Measurements from ENCODE around the gene HEMK1.

DNA sequence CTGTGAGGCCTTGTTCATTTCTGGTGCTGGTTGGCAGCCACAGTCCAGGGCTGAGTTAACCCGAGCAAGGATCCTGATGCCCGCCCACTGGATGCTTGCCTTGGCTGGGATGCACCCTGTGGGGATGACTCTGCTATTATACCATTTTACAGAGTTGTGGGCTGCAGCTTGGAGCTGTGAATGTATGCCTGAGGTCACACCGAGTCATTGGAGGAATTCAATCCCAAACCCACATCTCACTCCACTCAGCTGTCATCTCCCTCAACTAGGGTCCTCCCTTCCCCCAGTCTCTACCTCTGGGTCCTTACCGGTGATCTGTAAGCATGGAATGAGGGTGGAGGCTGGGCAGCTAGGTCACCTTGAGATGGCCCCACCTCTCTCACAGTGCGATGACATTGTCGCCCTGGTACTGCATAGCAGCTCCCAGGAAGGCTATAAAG lies 69.8 kb downstream of the HEMK1 start:
- TF ChIP-seq, protein P1, sequence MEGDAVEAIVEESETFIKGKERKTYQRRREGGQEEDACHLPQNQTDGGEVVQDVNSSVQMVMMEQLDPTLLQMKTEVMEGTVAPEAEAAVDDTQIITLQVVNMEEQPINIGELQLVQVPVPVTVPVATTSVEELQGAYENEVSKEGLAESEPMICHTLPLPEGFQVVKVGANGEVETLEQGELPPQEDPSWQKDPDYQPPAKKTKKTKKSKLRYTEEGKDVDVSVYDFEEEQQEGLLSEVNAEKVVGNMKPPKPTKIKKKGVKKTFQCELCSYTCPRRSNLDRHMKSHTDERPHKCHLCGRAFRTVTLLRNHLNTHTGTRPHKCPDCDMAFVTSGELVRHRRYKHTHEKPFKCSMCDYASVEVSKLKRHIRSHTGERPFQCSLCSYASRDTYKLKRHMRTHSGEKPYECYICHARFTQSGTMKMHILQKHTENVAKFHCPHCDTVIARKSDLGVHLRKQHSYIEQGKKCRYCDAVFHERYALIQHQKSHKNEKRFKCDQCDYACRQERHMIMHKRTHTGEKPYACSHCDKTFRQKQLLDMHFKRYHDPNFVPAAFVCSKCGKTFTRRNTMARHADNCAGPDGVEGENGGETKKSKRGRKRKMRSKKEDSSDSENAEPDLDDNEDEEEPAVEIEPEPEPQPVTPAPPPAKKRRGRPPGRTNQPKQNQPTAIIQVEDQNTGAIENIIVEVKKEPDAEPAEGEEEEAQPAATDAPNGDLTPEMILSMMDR (conservative IDR thresholded peaks at IDR 0.05): no peak
- no peak for TF ChIP-seq ZFX (IDR thresholded peaks at IDR 0.05)
